ENCODE results near the gene LRRC32. TPM values are rescaled to one million over a fixed set of nuclear protein-coding genes. Genes with fewer than 3 reads are reported as not detected.

The LRRC32 gene
- total and polyA plus RNA-seq, 12 donors: 20.9 to 389 (median 92.6) TPM

- WGBS, 4 donors: 71 to 75% (median 72%) methylated on average over 13 to 14 of the region's 14 CpGs
- Histone ChIP-seq H3K27ac (peak overlapping the region in 1 of 5 donors; percentile 86), H3K27me3 (no peaks in the 10 kb centered on the region), H3K36me3 (replicated peaks in 1 of 2) (peaks cover 0 to 23% of the 10 kb centered on the region in 2 donors), H3K4me3 (no peak overlapping the region), H3K4me1 (replicated peaks in 1 of 2) (peaks cover 0 to 5% of the 10 kb centered on the region in 2 donors), H3K9me3 (replicated peaks in 1 of 3) (no peaks in the 10 kb centered on the region)
- TF ChIP-seq CTCF (IDR thresholded peaks at IDR 0.05) (no peak), POLR2A (IDR thresholded peaks at IDR 0.05) (no peak)
- intact Hi-C loops (cut with DNase I): no loop called here
- DNase-seq: peak in 2 of 7 donors; percentile 16 to 39
Measured at GRCh38 chr11:76657187-76658170, 13.1 kb downstream of the LRRC32 start.

GRCh38 chr11:76656571-76657081 lies 13.9 kb downstream of the LRRC32 start:
- Histone ChIP-seq H3K9me3 (replicated peaks in 1 of 3) (no peaks in the 10 kb centered on the region), H3K36me3 (replicated peaks in 1 of 2) (peaks cover 0 to 23% of the 10 kb centered on the region in 2 donors), H3K4me1 (replicated peaks in 1 of 2) (peaks cover 0 to 11% of the 10 kb centered on the region in 2 donors), H3K27me3 (no peaks in the 10 kb centered on the region), H3K27ac (peak overlapping the region in 1 of 5 donors; percentile 86), H3K4me3 (no peak overlapping the region)
- intact Hi-C loops (cut with DNase I): no loop called here
- WGBS, 4 donors: 55 to 75% (median 71%) methylated on average over 7 of the region's 7 CpGs
- no peak for TF ChIP-seq POLR2A (IDR thresholded peaks at IDR 0.05)
- no peak for TF ChIP-seq CTCF (IDR thresholded peaks at IDR 0.05)
- peak in 2 of 7 donors; percentile 10 to 19 for DNase-seq

- no peaks in the 10 kb centered on the region for H3K27me3 ChIP-seq
- H3K4me1 ChIP-seq (replicated peaks in 1 of 2): peaks cover 0 to 11% of the 10 kb centered on the region in 2 donors
- intact Hi-C loops (cut with DNase I): no loop called here
- no peak overlapping the region for H3K4me3 ChIP-seq
- peak overlapping the region in 2 of 5 donors; percentile 20 to 86 for H3K27ac ChIP-seq
- DNase-seq: peak in 3 of 7 donors; percentile 11 to 45 (median 19)
- no peaks in the 10 kb centered on the region for H3K9me3 ChIP-seq (replicated peaks in 1 of 3)
- TF ChIP-seq CTCF (IDR thresholded peaks at IDR 0.05): no peak
- TF ChIP-seq POLR2A (IDR thresholded peaks at IDR 0.05): no peak
- H3K36me3 ChIP-seq (replicated peaks in 1 of 2): peaks cover 0 to 23% of the 10 kb centered on the region in 2 donors
- WGBS, 4 donors: 77 to 80% (median 78%) methylated on average over 8 of the region's 8 CpGs
Measured at GRCh38 chr11:76656050-76656531, 14.5 kb downstream of the LRRC32 start.

GRCh38 chr11:76655501-76656049 lies 15.0 kb downstream of the LRRC32 start:
- peaks cover 0 to 19% of the 10 kb centered on the region in 2 donors for H3K36me3 ChIP-seq (replicated peaks in 1 of 2)
- intact Hi-C loops (cut with DNase I): no loop called here
- H3K4me3 ChIP-seq: no peak overlapping the region
- TF ChIP-seq POLR2A (IDR thresholded peaks at IDR 0.05): no peak
- no peak for TF ChIP-seq CTCF (IDR thresholded peaks at IDR 0.05)
- H3K4me1 ChIP-seq (replicated peaks in 1 of 2): peaks cover 0 to 11% of the 10 kb centered on the region in 2 donors
- H3K27ac ChIP-seq: peak overlapping the region in 2 of 5 donors; percentile 20 to 86
- DNase-seq: no peak
- WGBS, 4 donors: 75 to 83% (median 80%) methylated on average over 6 to 15 of the region's 15 CpGs
- no peaks in the 10 kb centered on the region for H3K27me3 ChIP-seq
- H3K9me3 ChIP-seq (replicated peaks in 1 of 3): no peaks in the 10 kb centered on the region

Measured in adrenal gland (tissue), 12 donors.